SK-N-SH (cell line): Measurements from ENCODE around the gene GNAL. TPM values are rescaled to one million over a fixed set of nuclear protein-coding genes. Genes with fewer than 3 reads are reported as not detected.

Experiments used
- CTCF ChIA-PET: fragments of 300-600, 350-600 bp; formaldehyde crosslinking; extraction: SDS; loops from one replicate; lab custom pipeline; 2021; lab: Yijun Ruan, JAX
- POLR2A ChIA-PET: fragments of 350-600 bp; sonication (Branson Sonifier 250); formaldehyde crosslinking; extraction: SDS; loops from one replicate; lab custom pipeline; 2020; ENCODE audit warnings: antibody characterized with exemption, inconsistent platforms; lab: Yijun Ruan, JAX
- DNase-seq: peaks from one replicate; pipeline ENCODE4 v3.0.0; 2012
- H2AFZ ChIP-seq: fragments of 200-600 bp; sonication (generic); 2 replicates; pipeline ENCODE4 v1.8.1; 2016; ENCODE audit warnings: antibody characterized with exemption, mild to moderate bottlenecking, low read depth
- H3F3A ChIP-seq: fragments of 200-600 bp; sonication (generic); replicated peaks from 2 replicates; pipeline ENCODE3; 2016; ENCODE audit warnings: antibody characterized with exemption, mild to moderate bottlenecking; ENCODE audit not compliant: insufficient read depth
- H3K27ac ChIP-seq, 2 experiments: fragments of 200-500 bp in 1 of 2; fragments of 200-600 bp in 1 of 2; sonication (Bioruptor generic) in 1 of 2; sonication (generic), shearing (Covaris generic) in 1 of 2; 2 replicates each; pipeline versions ENCODE4 v1.5.1 to v1.6.1; 2014 to 2016; ENCODE audit warnings: low read depth in 2 of 2, inconsistent platforms in 1 of 2, low read length in 1 of 2, mild to moderate bottlenecking in 1 of 2, mixed read lengths in 1 of 2
- H3K27me3 ChIP-seq: fragments of 200-600 bp; sonication (generic), shearing (Covaris generic); 2 replicates; pipeline ENCODE4 v1.6.1; 2016; ENCODE audit warnings: mixed run types; ENCODE audit not compliant: insufficient read depth
- H3K36me3 ChIP-seq, 2 experiments: fragments of 200-500 bp in 1 of 2; fragments of 200-600 bp in 1 of 2; sonication (Bioruptor generic) in 1 of 2; sonication (generic) in 1 of 2; replicated peaks in 1 of 2; 2 replicates each; pipeline versions ENCODE3 to v1.5.1; 2014 to 2016; ENCODE audit warnings: low read length in 1 of 2, mild to moderate bottlenecking in 1 of 2; ENCODE audit not compliant: insufficient read depth in 2 of 2, control insufficient read depth in 1 of 2
- H3K4me1 ChIP-seq, 2 experiments: fragments of 200-500 bp in 1 of 2; fragments of 200-600 bp in 1 of 2; sonication (Bioruptor generic) in 1 of 2; sonication (generic), shearing (Covaris generic) in 1 of 2; 2 replicates each; pipeline versions ENCODE4 v1.5.1 to v1.6.1; 2014 to 2016; ENCODE audit warnings: low read depth in 1 of 2, low read length in 1 of 2, mixed run types in 1 of 2; ENCODE audit not compliant: insufficient read depth in 2 of 2, control insufficient read depth in 1 of 2
- H3K4me2 ChIP-seq: fragments of 200-600 bp; sonication (generic), shearing (Covaris generic); 2 replicates; pipeline ENCODE4 v1.6.1; 2017; ENCODE audit warnings: mixed run types
- H3K4me3 ChIP-seq, 2 experiments: fragments of 200-500 bp in 1 of 2; fragments of 200-600 bp in 1 of 2; sonication (Bioruptor generic) in 1 of 2; sonication (generic), shearing (Covaris generic) in 1 of 2; 2 replicates each; pipeline versions ENCODE4 v1.5.1 to v1.8.1; 2014 to 2016; ENCODE audit warnings: low read depth in 2 of 2, inconsistent platforms in 1 of 2, low read length in 1 of 2, mild to moderate bottlenecking in 1 of 2, mixed read lengths in 1 of 2, moderate library complexity in 1 of 2
- H3K79me2 ChIP-seq: fragments of 200-600 bp; sonication (generic); 2 replicates; pipeline ENCODE4 v1.8.1; 2017; ENCODE audit warnings: mild to moderate bottlenecking; ENCODE audit not compliant: insufficient read depth
- H3K9ac ChIP-seq: fragments of 200-600 bp; sonication (generic); 2 replicates; pipeline ENCODE4 v1.6.1; 2017; ENCODE audit warnings: mixed run types
- H3K9me2 ChIP-seq: fragments of 200-600 bp; sonication (generic); 2 replicates; pipeline ENCODE4 v1.6.1; 2017; ENCODE audit warnings: mixed run types
- H3K9me3 ChIP-seq: fragments of 200-600 bp; sonication (generic); 2 replicates; pipeline ENCODE4 v1.6.1; 2017; ENCODE audit warnings: mixed run types, mild to moderate bottlenecking, moderate library complexity
- H4K20me1 ChIP-seq: fragments of 200-600 bp; sonication (generic); 2 replicates; pipeline ENCODE4 v1.6.1; 2017; ENCODE audit warnings: mild to moderate bottlenecking, mixed run types; ENCODE audit not compliant: insufficient read depth
- CHD2 ChIP-seq: fragments of 150-350 bp; IDR thresholded peaks from 2 replicates; pipeline ENCODE4 v1.6.1; 2018; ENCODE audit warnings: low read length; ENCODE audit not compliant: partially characterized antibody
- ELF1 ChIP-seq: IDR thresholded peaks from 2 replicates; pipeline ENCODE4 v1.4.0; 2012
- FOSL2 ChIP-seq: IDR thresholded peaks from 2 replicates; pipeline ENCODE4 v1.4.0; 2012; ENCODE audit warnings: low read depth, mild to moderate bottlenecking, moderate library complexity, borderline replicate concordance
- FOXJ3 ChIP-seq: sonication (generic); formaldehyde crosslinking; IDR thresholded peaks from 2 replicates; pipeline ENCODE4 v1.5.1; 2020; ENCODE audit warnings: mild to moderate bottlenecking, missing genetic modification reagents
- FOXM1 ChIP-seq: IDR thresholded peaks from 2 replicates; pipeline ENCODE4 v1.4.0; 2012; ENCODE audit warnings: low read depth, mild to moderate bottlenecking
- GABPA ChIP-seq: IDR thresholded peaks from 2 replicates; pipeline ENCODE4 v1.4.0; 2012; ENCODE audit warnings: low read depth, mild to moderate bottlenecking
- MEF2A ChIP-seq: IDR thresholded peaks from 2 replicates; pipeline ENCODE4 v1.4.0; 2012; ENCODE audit warnings: low read depth, borderline replicate concordance
- MXI1 ChIP-seq: IDR thresholded peaks from 2 replicates; pipeline ENCODE4 v1.6.1; 2012; ENCODE audit warnings: mild to moderate bottlenecking, low read depth, low read length, improper control_type of control experiment
- NRF1 ChIP-seq: IDR thresholded peaks from 2 replicates; pipeline ENCODE4 v1.6.1; 2012; ENCODE audit warnings: low read depth, mild to moderate bottlenecking, low read length
- POLR2AphosphoS5 ChIP-seq: IDR thresholded peaks from 2 replicates; pipeline ENCODE4 v1.6.1; 2012; ENCODE audit warnings: low read depth, low read length
- RAD21 ChIP-seq: IDR thresholded peaks from 2 replicates; pipeline ENCODE4 v1.6.1; 2012; ENCODE audit warnings: mild to moderate bottlenecking, low read length
- RCOR1 ChIP-seq: fragments of 150-350 bp; IDR thresholded peaks from 2 replicates; pipeline ENCODE4 v1.6.1; 2017; ENCODE audit warnings: antibody characterized with exemption, low read length
- RXRA ChIP-seq: IDR thresholded peaks from 2 replicates; pipeline ENCODE4 v1.4.0; 2012; ENCODE audit warnings: low read depth, mild to moderate bottlenecking, borderline replicate concordance
- SMC3 ChIP-seq: IDR thresholded peaks from 2 replicates; pipeline ENCODE4 v1.6.1; 2012; ENCODE audit warnings: low read depth, low read length, improper control_type of control experiment
- TAF1 ChIP-seq: IDR thresholded peaks from 2 replicates; pipeline ENCODE4 v1.6.1; 2012; ENCODE audit warnings: low read depth, mild to moderate bottlenecking, low read length, moderate library complexity, borderline replicate concordance
- TCF12 ChIP-seq: IDR thresholded peaks from 2 replicates; pipeline ENCODE4 v1.4.0; 2012
- TEAD4 ChIP-seq: IDR thresholded peaks from 2 replicates; pipeline ENCODE4 v1.4.0; 2012; ENCODE audit warnings: mild to moderate bottlenecking, borderline replicate concordance; ENCODE audit not compliant: insufficient read depth
- USF2 ChIP-seq: fragments of 150-350 bp; IDR thresholded peaks from 2 replicates; pipeline ENCODE4 v1.6.1; 2017; ENCODE audit warnings: antibody characterized with exemption, low read length, low read depth, borderline replicate concordance
- WGBS: methylation state at CpG from one replicate; pipeline ENCODE4 v1.1.6; 2017; ENCODE audit warnings: low lambda C conversion rate; 5-methylcytosine and 5-hydroxymethylcytosine counted together
- polyA plus RNA-seq, 3 experiments: library from polyadenylated mRNA; depleted of rRNA; stranded (reverse); fragments of >200 nt; gene quantifications; 2 replicates each; pipeline ENCODE4 v1.2.3, GENCODE V29; 2012
- TF ChIP-seq, protein P1 (sequence below): IDR thresholded peaks from 2 replicates; pipeline ENCODE4 v1.4.0; 2012; ENCODE audit warnings: low read depth, borderline replicate concordance
- TF ChIP-seq, protein P2 (sequence below): IDR thresholded peaks from 2 replicates; pipeline ENCODE4 v1.4.0; 2012; ENCODE audit warnings: low read depth
- TF ChIP-seq, protein P3 (sequence below): IDR thresholded peaks from 2 replicates; pipeline ENCODE4 v1.4.0; 2012; ENCODE audit warnings: low read depth, borderline replicate concordance

The GNAL gene
- polyA plus RNA-seq, 1 of the 3 experiments (the other 2 are of a cell fraction): 0.13 TPM

GRCh38 chr18:11667578-11667977, 21.5 kb upstream of the GNAL start:
- Histone ChIP-seq H4K20me1 (no peaks in the 10 kb centered on the region), H2AFZ (no peak overlapping the region), H3K36me3 (no peaks in the 10 kb centered on the region), H3K4me2 (no peak overlapping the region), H3K4me1 (no peaks in the 10 kb centered on the region), H3K4me3 (no peak overlapping the region), H3K27me3 (peaks cover 83% of the 10 kb centered on the region), H3K27ac (no peak overlapping the region), H3K9me3 (no peaks in the 10 kb centered on the region), H3K79me2 (no peaks in the 10 kb centered on the region), H3K9ac (no peak overlapping the region), H3K9me2 (no peaks in the 10 kb centered on the region), H3F3A (no peaks in the 10 kb centered on the region)
- ChIA-PET POLR2A (no interaction called here), CTCF (interaction anchor here (1.6 kb wide), 1 partner anchor 12 kb away, joined by 7 read pairs; no protein-coding TSS in a partner anchor)
- WGBS: 16% methylated on average over 6 of the region's 6 CpGs
- no peak for TF ChIP-seq NRF1
- TF ChIP-seq SMC3: no peak
- no peak for DNase-seq

DNA sequence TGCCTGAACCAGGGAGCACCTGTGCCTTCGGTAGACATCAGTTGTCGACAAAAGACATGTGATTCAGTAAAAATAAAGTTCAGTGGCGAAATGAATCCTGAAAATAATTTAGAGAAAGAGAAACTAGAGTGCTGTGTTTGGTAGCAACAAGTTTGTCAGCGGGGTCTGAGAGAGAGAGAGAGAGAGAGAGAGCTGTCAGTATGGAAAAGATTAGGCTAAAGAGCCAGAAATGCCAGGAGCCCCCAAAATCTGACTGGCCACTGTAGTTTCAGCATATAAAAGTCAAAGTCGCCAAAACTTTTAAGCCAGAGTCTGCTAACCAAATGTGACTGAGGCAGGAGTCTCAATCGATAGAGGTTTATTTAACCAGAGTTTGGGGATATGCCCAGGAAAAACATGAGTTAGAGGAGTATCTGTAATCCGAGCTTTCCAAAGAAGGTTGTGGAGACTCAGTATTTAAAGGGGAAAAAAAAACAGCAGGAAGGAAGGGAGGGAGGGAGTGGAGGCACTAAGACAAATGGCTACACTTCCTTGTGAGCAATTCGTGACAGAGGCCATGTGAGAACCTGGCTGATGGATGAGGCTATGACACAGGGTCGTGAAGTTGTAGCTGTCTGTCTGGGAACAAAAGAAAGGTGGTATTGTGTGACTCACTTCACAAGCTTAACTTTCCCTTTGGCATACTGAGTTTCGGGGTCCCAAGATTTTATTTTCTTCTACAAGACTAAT, 20.5 kb upstream of the GNAL start:
- no peaks in the 10 kb centered on the region for H3K9me3 ChIP-seq
- no peaks in the 10 kb centered on the region for H3F3A ChIP-seq
- CTCF ChIA-PET: no interaction called here
- H3K27me3 ChIP-seq: peaks cover 90% of the 10 kb centered on the region
- DNase-seq: no peak
- WGBS: 2% methylated on average over 10 of the region's 10 CpGs
- POLR2A ChIA-PET: no interaction called here
- TF ChIP-seq, protein P1, sequence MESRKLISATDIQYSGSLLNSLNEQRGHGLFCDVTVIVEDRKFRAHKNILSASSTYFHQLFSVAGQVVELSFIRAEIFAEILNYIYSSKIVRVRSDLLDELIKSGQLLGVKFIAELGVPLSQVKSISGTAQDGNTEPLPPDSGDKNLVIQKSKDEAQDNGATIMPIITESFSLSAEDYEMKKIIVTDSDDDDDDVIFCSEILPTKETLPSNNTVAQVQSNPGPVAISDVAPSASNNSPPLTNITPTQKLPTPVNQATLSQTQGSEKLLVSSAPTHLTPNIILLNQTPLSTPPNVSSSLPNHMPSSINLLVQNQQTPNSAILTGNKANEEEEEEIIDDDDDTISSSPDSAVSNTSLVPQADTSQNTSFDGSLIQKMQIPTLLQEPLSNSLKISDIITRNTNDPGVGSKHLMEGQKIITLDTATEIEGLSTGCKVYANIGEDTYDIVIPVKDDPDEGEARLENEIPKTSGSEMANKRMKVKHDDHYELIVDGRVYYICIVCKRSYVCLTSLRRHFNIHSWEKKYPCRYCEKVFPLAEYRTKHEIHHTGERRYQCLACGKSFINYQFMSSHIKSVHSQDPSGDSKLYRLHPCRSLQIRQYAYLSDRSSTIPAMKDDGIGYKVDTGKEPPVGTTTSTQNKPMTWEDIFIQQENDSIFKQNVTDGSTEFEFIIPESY: no peak
- TF ChIP-seq RAD21 (no peak), POLR2AphosphoS5 (no peak), FOSL2 (no peak), TAF1 (no peak), TCF12 (no peak), RXRA (no peak), FOXM1 (no peak), USF2 (no peak), CHD2 (no peak), RCOR1 (no peak), FOXJ3 (CRISPR knock-in tag) (no peak), NRF1 (no peak), TEAD4 (no peak), ELF1 (no peak), GABPA (no peak), MEF2A (no peak), MXI1 (no peak)
- TF ChIP-seq, protein P2, sequence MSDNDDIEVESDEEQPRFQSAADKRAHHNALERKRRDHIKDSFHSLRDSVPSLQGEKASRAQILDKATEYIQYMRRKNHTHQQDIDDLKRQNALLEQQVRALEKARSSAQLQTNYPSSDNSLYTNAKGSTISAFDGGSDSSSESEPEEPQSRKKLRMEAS: no peak
- TF ChIP-seq, protein P3, sequence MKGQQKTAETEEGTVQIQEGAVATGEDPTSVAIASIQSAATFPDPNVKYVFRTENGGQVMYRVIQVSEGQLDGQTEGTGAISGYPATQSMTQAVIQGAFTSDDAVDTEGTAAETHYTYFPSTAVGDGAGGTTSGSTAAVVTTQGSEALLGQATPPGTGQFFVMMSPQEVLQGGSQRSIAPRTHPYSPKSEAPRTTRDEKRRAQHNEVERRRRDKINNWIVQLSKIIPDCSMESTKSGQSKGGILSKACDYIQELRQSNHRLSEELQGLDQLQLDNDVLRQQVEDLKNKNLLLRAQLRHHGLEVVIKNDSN: no peak
- no peaks in the 10 kb centered on the region for H3K79me2 ChIP-seq
- no peaks in the 10 kb centered on the region for H3K4me1 ChIP-seq
- no peaks in the 10 kb centered on the region for H3K9me2 ChIP-seq
- no peak overlapping the region for H3K9ac ChIP-seq
- no peak overlapping the region for H3K4me2 ChIP-seq
- no peaks in the 10 kb centered on the region for H3K36me3 ChIP-seq
- H3K4me3 ChIP-seq: no peak overlapping the region
- H2AFZ ChIP-seq: no peak overlapping the region
- H3K27ac ChIP-seq: no peak overlapping the region
- no peaks in the 10 kb centered on the region for H4K20me1 ChIP-seq
